OCI-LY7 (cell line): ENCODE results near the gene EEF2K.

ENCODE experiments used
- CTCF ChIP-seq: fragments of 200-600 bp; sonication (generic); conservative IDR thresholded peaks from 2 replicates; pipeline ENCODE4 v1.5.1; 2014; ENCODE audit warnings: mild to moderate bottlenecking, antibody characterized with exemption, low read length, moderate library complexity, mixed read lengths
- EZH2phosphoT487 ChIP-seq: fragments of 200-600 bp; sonication (generic); IDR thresholded peaks from 2 replicates; pipeline ENCODE4 v1.6.1; 2018; ENCODE audit warnings: low read depth, borderline replicate concordance, mild to moderate bottlenecking, mixed run types, antibody characterized with exemption, low read length, moderate library complexity, mixed read lengths

DNA sequence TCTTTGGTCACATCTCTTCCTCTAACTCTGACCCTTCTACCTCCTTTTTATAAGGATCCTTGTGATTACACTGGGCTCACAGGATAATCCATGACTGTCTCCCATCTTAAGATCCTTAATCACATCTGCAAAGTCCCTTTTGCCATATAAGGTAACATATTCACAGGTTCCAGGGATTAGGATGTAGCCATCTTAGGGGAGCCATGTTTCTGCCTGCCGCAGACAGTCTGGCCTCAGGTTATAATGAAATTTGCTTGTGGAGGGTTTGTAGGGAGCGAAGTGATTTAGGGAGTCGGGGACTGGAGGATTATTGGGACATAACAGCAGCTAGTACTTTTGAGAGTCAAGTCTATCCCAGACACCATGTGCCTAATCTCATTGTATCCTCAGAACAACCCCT, 7.7 kb downstream of the EEF2K start:
- TF ChIP-seq CTCF (no peak), EZH2phosphoT487 (no peak)
